Gastrocnemius medialis (tissue), 4 donors: ENCODE data around the gene MPDU1. TPM values are rescaled to one million over a fixed set of nuclear protein-coding genes. Genes with fewer than 3 reads are reported as not detected.

Source experiments
- ATAC-seq, 2 donors: fragments of 150-250 bp; one replicate each; pipeline ENCODE4 v1.9.1; 2016
- DNase-seq, 2 donors: peaks; one replicate each; pipeline ENCODE4 v3.0.0-alpha.2; 2019
- H3K27ac ChIP-seq, 4 donors: fragments of 200-600 bp; sonication (generic); 1 replicate in 1 of 4; 2 replicates in 3 of 4; pipeline ENCODE4 v1.5.1; 2016 to 2018; ENCODE audit warnings: mild to moderate bottlenecking in 2 of 4, moderate library complexity in 1 of 4
- H3K27me3 ChIP-seq, 3 donors: fragments of 200-600 bp; sonication (generic) in 2 of 3; 1 replicate in 1 of 3; 2 replicates in 2 of 3; pipeline versions ENCODE4 v1.5.1 to v1.6.0; 2016 to 2019; ENCODE audit warnings: mild to moderate bottlenecking in 1 of 3, moderate library complexity in 1 of 3
- H3K36me3 ChIP-seq, 2 donors: fragments of 200-600 bp; sonication (generic) in 1 of 2; one replicate each; pipeline ENCODE4 v1.5.1; 2017 to 2018
- H3K4me1 ChIP-seq, 2 donors: fragments of 200-600 bp; sonication (generic) in 1 of 2; one replicate each; pipeline ENCODE4 v1.5.1; 2016 to 2017; ENCODE audit warnings: mild to moderate bottlenecking in 2 of 2
- H3K4me3 ChIP-seq, 4 donors: fragments of 200-600 bp; sonication (generic) in 3 of 4; 1 replicate in 1 of 4; 2 replicates in 3 of 4; pipeline ENCODE4 v1.5.1; 2016 to 2019; ENCODE audit warnings: mild to moderate bottlenecking in 2 of 4
- H3K9me3 ChIP-seq, 3 donors: fragments of 200-600 bp; sonication (generic) in 2 of 3; 1 replicate in 1 of 3; 2 replicates in 2 of 3; pipeline ENCODE4 v1.5.1; 2016 to 2019
- POLR2A ChIP-seq, 2 donors: fragments of 450-650 bp; IDR thresholded peaks; one replicate each; pipeline ENCODE4 v1.6.1; 2017; ENCODE audit warnings: antibody characterized with exemption in 2 of 2, mild to moderate bottlenecking in 2 of 2, moderate library complexity in 2 of 2
- in situ Hi-C, 4 donors: fragments of 200-750 bp; cut with MboI; loops; one replicate each; pipeline versions ENCODE4 v1.15.0 to v1.8.0; 2017; ENCODE audit warnings: low sequenced_read_pairs in 4 of 4
- intact Hi-C: fragments of 100-400 bp; cut with DNase I; formaldehyde crosslinking; loops from one replicate; pipeline ENCODE4 v1.15.1; 2023; ENCODE audit warnings: low total_unique reads
- total RNA-seq, 4 donors: library from RNA; depleted of rRNA; stranded (reverse); fragments of >200 nt; gene quantifications; one replicate each; pipeline versions ENCODE4 v1.1.0 to v1.2.3, GENCODE V29; 2016
- TF ChIP-seq, protein P1 (sequence below), 5 experiments: fragments of 450-650 bp in 3 of 5; fragments of 200-600 bp in 2 of 5; sonication (generic) in 2 of 5; IDR thresholded peaks in 4 of 5; conservative IDR thresholded peaks in 1 of 5; 1 replicate in 4 of 5; 2 replicates in 1 of 5; pipeline ENCODE4 v1.5.1; 2016 to 2019; ENCODE audit warnings: antibody characterized with exemption in 5 of 5, mild to moderate bottlenecking in 3 of 5, moderate library complexity in 3 of 5

The MPDU1 gene
- total RNA-seq, 4 donors from 2014 or later: 55.9 to 157 (median 101) TPM

DNA sequence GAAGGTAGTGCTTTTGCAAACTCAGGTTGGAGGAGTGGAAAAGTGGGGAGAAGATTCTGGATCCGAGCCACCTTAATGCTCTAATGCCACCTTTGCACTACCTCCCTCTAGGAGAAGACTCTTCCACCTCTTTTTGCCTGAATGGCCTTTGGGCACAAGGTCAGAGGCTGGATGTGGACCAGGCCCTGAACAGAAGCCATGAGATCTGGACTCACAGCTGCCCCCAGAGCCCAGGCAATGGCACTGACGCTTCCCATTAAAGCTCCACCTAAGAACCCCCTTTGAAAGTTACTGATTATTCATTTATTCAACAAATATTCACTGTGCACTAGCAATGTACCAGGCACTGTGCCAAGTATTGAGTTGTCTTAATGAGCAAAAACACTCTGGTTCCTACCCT lies 49.4 kb downstream of the MPDU1 start:
- H3K9me3 ChIP-seq: no peaks in the 10 kb centered on the region
- no peaks in the 10 kb centered on the region for H3K27me3 ChIP-seq
- ATAC-seq (no peak), DNase-seq (no peak)
- H3K4me3 ChIP-seq: no peak overlapping the region
- peaks cover 0 to 2% of the 10 kb centered on the region in 2 donors for H3K4me1 ChIP-seq
- no peaks in the 10 kb centered on the region for H3K36me3 ChIP-seq
- in situ Hi-C loops (no loop called here), intact Hi-C loops (no loop called here)
- TF ChIP-seq POLR2A (IDR thresholded peaks at IDR 0.05): no peak
- TF ChIP-seq, protein P1, sequence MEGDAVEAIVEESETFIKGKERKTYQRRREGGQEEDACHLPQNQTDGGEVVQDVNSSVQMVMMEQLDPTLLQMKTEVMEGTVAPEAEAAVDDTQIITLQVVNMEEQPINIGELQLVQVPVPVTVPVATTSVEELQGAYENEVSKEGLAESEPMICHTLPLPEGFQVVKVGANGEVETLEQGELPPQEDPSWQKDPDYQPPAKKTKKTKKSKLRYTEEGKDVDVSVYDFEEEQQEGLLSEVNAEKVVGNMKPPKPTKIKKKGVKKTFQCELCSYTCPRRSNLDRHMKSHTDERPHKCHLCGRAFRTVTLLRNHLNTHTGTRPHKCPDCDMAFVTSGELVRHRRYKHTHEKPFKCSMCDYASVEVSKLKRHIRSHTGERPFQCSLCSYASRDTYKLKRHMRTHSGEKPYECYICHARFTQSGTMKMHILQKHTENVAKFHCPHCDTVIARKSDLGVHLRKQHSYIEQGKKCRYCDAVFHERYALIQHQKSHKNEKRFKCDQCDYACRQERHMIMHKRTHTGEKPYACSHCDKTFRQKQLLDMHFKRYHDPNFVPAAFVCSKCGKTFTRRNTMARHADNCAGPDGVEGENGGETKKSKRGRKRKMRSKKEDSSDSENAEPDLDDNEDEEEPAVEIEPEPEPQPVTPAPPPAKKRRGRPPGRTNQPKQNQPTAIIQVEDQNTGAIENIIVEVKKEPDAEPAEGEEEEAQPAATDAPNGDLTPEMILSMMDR (IDR thresholded peaks at IDR 0.05 in 4 of 5, conservative IDR thresholded peaks at IDR 0.05 in 1 of 5): no peak
- H3K27ac ChIP-seq: no peak overlapping the region

DNA sequence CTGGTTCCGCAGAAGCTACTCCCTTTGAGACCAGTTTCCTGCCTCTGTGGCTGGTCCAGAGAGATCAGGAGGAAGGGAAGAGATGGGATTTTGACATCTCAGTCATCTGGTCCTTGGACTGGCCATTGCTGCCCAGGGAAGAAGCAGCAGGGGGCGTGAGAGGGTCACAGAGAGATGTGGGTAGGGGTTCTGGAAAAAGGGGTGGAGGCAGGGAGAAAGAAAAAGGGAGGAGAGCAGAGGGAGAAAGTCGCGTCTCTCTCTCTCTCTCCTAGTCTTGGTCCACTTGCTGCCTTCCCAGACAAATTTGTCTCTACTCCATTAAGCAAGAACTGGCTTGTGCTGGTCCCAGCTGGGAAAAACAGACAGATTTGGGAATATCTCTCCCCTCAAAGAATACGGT lies 50.7 kb downstream of the MPDU1 start:
- intact Hi-C loops (no loop called here), in situ Hi-C loops (no loop called here)
- H3K9me3 ChIP-seq: no peaks in the 10 kb centered on the region
- TF ChIP-seq, protein P1 (IDR thresholded peaks at IDR 0.05 in 4 of 5, conservative IDR thresholded peaks at IDR 0.05 in 1 of 5): peak in 4 of 5 experiments; percentile 4 to 32 (median 28)
- no peak for TF ChIP-seq POLR2A (IDR thresholded peaks at IDR 0.05)
- no peak overlapping the region for H3K27ac ChIP-seq
- no peak overlapping the region for H3K4me3 ChIP-seq
- no peaks in the 10 kb centered on the region for H3K36me3 ChIP-seq
- no peak for ATAC-seq
- DNase-seq: no peak
- H3K27me3 ChIP-seq: no peaks in the 10 kb centered on the region
- peaks cover 0 to 2% of the 10 kb centered on the region in 2 donors for H3K4me1 ChIP-seq

DNA sequence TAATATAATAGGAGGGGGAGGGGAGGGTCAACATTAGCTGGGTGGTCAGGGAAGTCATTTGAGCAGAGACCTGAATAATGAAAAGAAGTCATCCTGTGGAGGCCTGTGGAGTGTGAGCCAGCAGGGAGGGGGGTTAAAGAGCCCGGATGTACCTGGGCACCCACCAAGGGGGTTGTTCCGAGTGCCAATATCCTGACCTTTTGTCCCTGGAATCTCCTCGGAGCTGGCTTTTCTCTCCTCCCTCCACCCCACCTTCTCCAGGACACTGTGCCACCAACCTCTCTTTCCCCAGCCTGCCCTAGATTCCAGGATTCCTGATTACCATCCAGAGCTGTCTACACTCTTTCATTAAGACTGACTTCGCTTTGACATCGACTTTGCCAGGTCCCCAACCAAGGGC lies 52.5 kb downstream of the MPDU1 start:
- H3K27me3 ChIP-seq: no peaks in the 10 kb centered on the region
- H3K4me1 ChIP-seq: peaks cover 0 to 2% of the 10 kb centered on the region in 2 donors
- no peaks in the 10 kb centered on the region for H3K36me3 ChIP-seq
- DNase-seq (no peak), ATAC-seq (no peak)
- in situ Hi-C loops (no loop called here), intact Hi-C loops (no loop called here)
- no peak overlapping the region for H3K27ac ChIP-seq
- H3K9me3 ChIP-seq: no peaks in the 10 kb centered on the region
- H3K4me3 ChIP-seq: no peak overlapping the region
- no peak for TF ChIP-seq POLR2A (IDR thresholded peaks at IDR 0.05)
- TF ChIP-seq, protein P1 (IDR thresholded peaks at IDR 0.05 in 4 of 5, conservative IDR thresholded peaks at IDR 0.05 in 1 of 5): no peak

Other genes starting within 250 kb of the MPDU1 start
- 10 to 100 TPM in 1 of 4 donors, 1 to 10 TPM in 1, under 1 TPM in 2; 0.22 to 16.3 (median 1.7) TPM for gene ACAP1, start 247.3 kb upstream of the MPDU1 start, total RNA-seq
- 1 to 10 TPM; 3.6 to 7.0 (median 4.6) TPM for gene KCTD11, start 231.7 kb upstream of the MPDU1 start, total RNA-seq
- gene TMEM95, start 228.7 kb upstream of the MPDU1 start, total RNA-seq: not detected
- gene TNK1, start 202.8 kb upstream of the MPDU1 start, total RNA-seq: 1 to 10 TPM in 1 of 4 donors, under 1 TPM in 1, not detected in 2; 0.13 to 2.2 TPM
- 10 to 100 TPM in 3 of 4 donors, 1 to 10 TPM in 1; 8.9 to 20.3 (median 14.4) TPM for gene PLSCR3, start 189.3 kb upstream of the MPDU1 start, total RNA-seq
- gene TMEM256, start 179.8 kb upstream of the MPDU1 start, total RNA-seq: 10 to 100 TPM; 28.9 to 65.6 (median 50.2) TPM
- gene NLGN2, start 176.0 kb upstream of the MPDU1 start, total RNA-seq: 1 to 10 TPM; 4.2 to 6.6 (median 4.4) TPM
- gene SPEM1, start 163.5 kb upstream of the MPDU1 start, total RNA-seq: not detected
- gene SPEM2, start 158.2 kb upstream of the MPDU1 start, total RNA-seq: not detected
- not detected for gene SPEM3, start 155.0 kb upstream of the MPDU1 start, total RNA-seq
- gene TMEM102, start 148.4 kb upstream of the MPDU1 start, total RNA-seq: 1 to 10 TPM in 3 of 4 donors, under 1 TPM in 1; 0.92 to 3.9 (median 2.3) TPM
- gene FGF11, start 144.3 kb upstream of the MPDU1 start, total RNA-seq: 1 to 10 TPM; 1.2 to 7.4 (median 4.1) TPM
- gene CHRNB1, start 138.8 kb upstream of the MPDU1 start, total RNA-seq: 100 to 1,000 TPM in 2 of 4 donors, 10 to 100 TPM in 2; 82.3 to 202 (median 101) TPM
- gene ZBTB4, start 104.2 kb upstream of the MPDU1 start, total RNA-seq: 10 to 100 TPM; 24.2 to 43.1 (median 31.2) TPM
- not detected for gene SLC35G6, start 102.4 kb upstream of the MPDU1 start, total RNA-seq
- 10 to 100 TPM; 20.3 to 56.9 (median 39.3) TPM for gene POLR2A, start 99.5 kb upstream of the MPDU1 start, total RNA-seq
- gene TNFSF12, start 34.8 kb upstream of the MPDU1 start, total RNA-seq: 10 to 100 TPM in 3 of 4 donors, 1 to 10 TPM in 1; 7.9 to 26.1 (median 16.9) TPM
- gene TNFSF13, start 25.1 kb upstream of the MPDU1 start, total RNA-seq: 1 to 10 TPM; 2.8 to 8.4 (median 5.0) TPM
- 10 to 100 TPM; 63.6 to 71.5 (median 68.8) TPM for gene SENP3, start 21.9 kb upstream of the MPDU1 start, total RNA-seq
- gene CD68, start 4.2 kb upstream of the MPDU1 start, total RNA-seq: 10 to 100 TPM; 10.1 to 66.5 (median 20.3) TPM
- 1 to 10 TPM in 2 of 4 donors, under 1 TPM in 1, not detected in 1; 0.66 to 1.3 (median 1.1) TPM for gene SOX15, start 6.2 kb downstream of the MPDU1 start, total RNA-seq
- 100 to 1,000 TPM; 100 to 174 (median 140) TPM for gene FXR2, start 31.0 kb downstream of the MPDU1 start, total RNA-seq
- gene SAT2, start 44.0 kb downstream of the MPDU1 start, total RNA-seq: 10 to 100 TPM; 38.4 to 79.4 (median 60.4) TPM
- not detected for gene SHBG, start 46.3 kb downstream of the MPDU1 start, total RNA-seq
- gene ATP1B2, start 67.1 kb downstream of the MPDU1 start, total RNA-seq: under 1 TPM; 0.10 to 0.81 (median 0.21) TPM
- gene TP53, start 103.6 kb downstream of the MPDU1 start, total RNA-seq: 10 to 100 TPM; 14.1 to 17.0 (median 15.4) TPM
- gene WRAP53, start 104.6 kb downstream of the MPDU1 start, total RNA-seq: 1 to 10 TPM; 2.6 to 5.8 (median 3.7) TPM
- gene EFNB3, start 121.3 kb downstream of the MPDU1 start, total RNA-seq: under 1 TPM in 3 of 4 donors, not detected in 1; 0.13 to 0.46 (median 0.31) TPM
- gene DNAH2, start 133.9 kb downstream of the MPDU1 start, total RNA-seq: not detected